Measurements from ENCODE around the gene DUS1L. TPM values are rescaled to one million over a fixed set of nuclear protein-coding genes. Genes with fewer than 3 reads are reported as not detected.
A peak's percentile ranks its signal among the peaks of the same experiment; 100 is the strongest.

The DUS1L gene
- total RNA-seq, 4 donors from 2014 or later: 73.6 to 207 (median 122) TPM

GRCh38 chr17:82020572-82021106, 45.0 kb downstream of the DUS1L start:
- Histone ChIP-seq H3K4me1 (peaks cover 3 to 35% (median 19%) of the 10 kb centered on the region in 4 donors), H3K27me3 (no peaks in the 10 kb centered on the region), H3K9me3 (no peaks in the 10 kb centered on the region), H3K4me3 (no peak overlapping the region), H3K36me3 (peaks cover 0 to 14% (median 0%) of the 10 kb centered on the region in 3 donors), H3K27ac (no peak overlapping the region)
- DNase-seq: no peak
- no peak for TF ChIP-seq CTCF (IDR thresholded peaks at IDR 0.05)

- DNase-seq: peak; percentile 42 to 80 (median 78)
- no peaks in the 10 kb centered on the region for H3K27me3 ChIP-seq
- no peak overlapping the region for H3K4me3 ChIP-seq
- no peak overlapping the region for H3K27ac ChIP-seq
- TF ChIP-seq POLR2A (IDR thresholded peaks at IDR 0.05) (no peak), CTCF (IDR thresholded peaks at IDR 0.05) (peak; percentile 53 to 76 (median 68))
- H3K9me3 ChIP-seq: no peaks in the 10 kb centered on the region
- peaks cover 0 to 14% (median 0%) of the 10 kb centered on the region in 3 donors for H3K36me3 ChIP-seq
- peaks cover 3 to 35% (median 19%) of the 10 kb centered on the region in 4 donors for H3K4me1 ChIP-seq
These were observed 45.7 kb downstream of the DUS1L start for GRCh38 chr17:82019690-82020571.

- Histone ChIP-seq H3K4me3 (no peak overlapping the region), H3K27me3 (no peaks in the 10 kb centered on the region), H3K9me3 (no peaks in the 10 kb centered on the region), H3K27ac (no peak overlapping the region), H3K36me3 (peaks cover 0 to 14% (median 0%) of the 10 kb centered on the region in 3 donors), H3K4me1 (peaks cover 3 to 31% (median 19%) of the 10 kb centered on the region in 4 donors)
- no peak for DNase-seq
- TF ChIP-seq POLR2A (IDR thresholded peaks at IDR 0.05) (no peak), CTCF (IDR thresholded peaks at IDR 0.05) (no peak)
These were observed 46.5 kb downstream of the DUS1L start for GRCh38 chr17:82018989-82019689.

GRCh38 chr17:82018152-82018988, 47.2 kb downstream of the DUS1L start:
- H3K4me3 ChIP-seq: no peak overlapping the region
- no peaks in the 10 kb centered on the region for H3K27me3 ChIP-seq
- no peak overlapping the region for H3K27ac ChIP-seq
- H3K4me1 ChIP-seq: peaks cover 0 to 26% (median 14%) of the 10 kb centered on the region in 4 donors
- no peaks in the 10 kb centered on the region for H3K9me3 ChIP-seq
- no peak for DNase-seq
- TF ChIP-seq CTCF (IDR thresholded peaks at IDR 0.05): no peak
- TF ChIP-seq POLR2A (IDR thresholded peaks at IDR 0.05): no peak
- peaks cover 0 to 14% (median 0%) of the 10 kb centered on the region in 3 donors for H3K36me3 ChIP-seq

- TF ChIP-seq POLR2A (IDR thresholded peaks at IDR 0.05) (no peak), CTCF (IDR thresholded peaks at IDR 0.05) (no peak)
- Histone ChIP-seq H3K4me1 (peaks cover 0 to 26% (median 14%) of the 10 kb centered on the region in 4 donors), H3K27ac (no peak overlapping the region), H3K9me3 (no peaks in the 10 kb centered on the region), H3K4me3 (no peak overlapping the region), H3K27me3 (no peaks in the 10 kb centered on the region), H3K36me3 (peaks cover 0 to 14% (median 0%) of the 10 kb centered on the region in 3 donors)
- no peak for DNase-seq
These were observed 47.9 kb downstream of the DUS1L start for GRCh38 chr17:82017612-82018151.
